ENCODE measurements around the gene PAQR4. TPM values are rescaled to one million over a fixed set of nuclear protein-coding genes. Genes with fewer than 3 reads are reported as not detected.

The PAQR4 gene
- polyA plus RNA-seq, 1 experiment = 4.4 TPM

DNA sequence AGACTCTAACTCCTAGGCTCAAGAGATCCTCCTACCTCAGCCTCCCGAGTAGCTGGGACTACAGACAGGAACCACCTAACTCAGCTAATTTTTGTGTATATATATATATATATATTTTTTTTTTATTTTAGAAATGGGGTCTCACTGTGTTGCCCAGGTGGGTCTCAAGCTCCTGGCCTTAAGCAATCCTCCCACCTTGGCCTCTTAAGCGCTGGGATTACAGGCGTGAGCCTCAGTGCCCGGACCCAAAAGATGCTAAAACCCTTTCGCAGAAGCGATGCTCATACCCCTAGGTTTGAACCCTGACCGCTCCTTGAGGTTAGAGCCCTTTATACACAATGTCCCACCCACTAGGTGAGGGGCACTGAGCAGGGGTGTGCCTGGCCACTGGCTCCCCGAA lies 41.4 kb downstream of the PAQR4 start:
- POLR2A ChIA-PET = no interaction called here
- CTCF ChIA-PET = interaction anchor here (0.6 to 3.2 kb wide), 6 partner anchors 8 to 670 kb away, joined by 3 to 15 read pairs (median 5); partner anchors contain the start of gene TNFRSF12A
- TF ChIP-seq, protein P1, sequence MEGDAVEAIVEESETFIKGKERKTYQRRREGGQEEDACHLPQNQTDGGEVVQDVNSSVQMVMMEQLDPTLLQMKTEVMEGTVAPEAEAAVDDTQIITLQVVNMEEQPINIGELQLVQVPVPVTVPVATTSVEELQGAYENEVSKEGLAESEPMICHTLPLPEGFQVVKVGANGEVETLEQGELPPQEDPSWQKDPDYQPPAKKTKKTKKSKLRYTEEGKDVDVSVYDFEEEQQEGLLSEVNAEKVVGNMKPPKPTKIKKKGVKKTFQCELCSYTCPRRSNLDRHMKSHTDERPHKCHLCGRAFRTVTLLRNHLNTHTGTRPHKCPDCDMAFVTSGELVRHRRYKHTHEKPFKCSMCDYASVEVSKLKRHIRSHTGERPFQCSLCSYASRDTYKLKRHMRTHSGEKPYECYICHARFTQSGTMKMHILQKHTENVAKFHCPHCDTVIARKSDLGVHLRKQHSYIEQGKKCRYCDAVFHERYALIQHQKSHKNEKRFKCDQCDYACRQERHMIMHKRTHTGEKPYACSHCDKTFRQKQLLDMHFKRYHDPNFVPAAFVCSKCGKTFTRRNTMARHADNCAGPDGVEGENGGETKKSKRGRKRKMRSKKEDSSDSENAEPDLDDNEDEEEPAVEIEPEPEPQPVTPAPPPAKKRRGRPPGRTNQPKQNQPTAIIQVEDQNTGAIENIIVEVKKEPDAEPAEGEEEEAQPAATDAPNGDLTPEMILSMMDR (IDR thresholded peaks at IDR 0.05; ENCODE audit: insufficient read depth, low read depth, low read length) = no peak
- no peak overlapping the region for H3K4me3 ChIP-seq (ENCODE audit: low read depth, low read length)
- no peaks in the 10 kb centered on the region for H3K36me3 ChIP-seq (ENCODE audit: control insufficient read depth, insufficient read depth, low read length)
- peaks cover 5% of the 10 kb centered on the region for H3K27me3 ChIP-seq (ENCODE audit: control insufficient read depth, insufficient read depth, low read length)
- DNase-seq (ENCODE audit: low read depth) = no peak

DNA sequence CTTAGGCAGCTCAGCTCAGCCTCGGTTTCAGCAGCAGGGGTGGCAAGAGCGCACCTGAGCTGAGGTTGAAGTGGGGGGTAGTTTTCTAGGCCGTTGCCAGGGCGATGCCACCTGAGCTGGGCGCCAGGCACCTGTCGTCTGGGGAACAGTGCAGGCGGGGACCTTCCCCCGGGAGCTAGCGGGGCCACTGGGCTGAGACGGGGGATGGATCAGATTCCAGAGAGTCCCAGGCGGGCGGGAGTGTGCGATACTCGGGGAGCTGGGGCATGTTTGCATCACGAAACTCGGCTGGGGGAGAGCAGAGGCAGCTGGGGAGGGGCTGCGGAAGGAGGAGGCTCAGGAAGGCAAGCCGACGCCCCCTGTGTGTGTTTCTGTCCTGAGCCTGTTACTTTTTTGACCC lies 43.1 kb downstream of the PAQR4 start:
- no peak for DNase-seq (ENCODE audit: low read depth)
- TF ChIP-seq, protein P1 (IDR thresholded peaks at IDR 0.05; ENCODE audit: insufficient read depth, low read depth, low read length) = no peak
- ChIA-PET CTCF (interaction anchor here (0.7 to 3.2 kb wide), 5 partner anchors 9 to 19 kb away, joined by 3 to 15 read pairs (median 6); partner anchors contain the start of genes HCFC1R1, THOC6 and TNFRSF12A), POLR2A (no interaction called here)
- H3K27me3 ChIP-seq (ENCODE audit: control insufficient read depth, insufficient read depth, low read length) = peaks cover 5% of the 10 kb centered on the region
- H3K4me3 ChIP-seq (ENCODE audit: low read depth, low read length) = no peak overlapping the region
- H3K36me3 ChIP-seq (ENCODE audit: control insufficient read depth, insufficient read depth, low read length) = no peaks in the 10 kb centered on the region

DNA sequence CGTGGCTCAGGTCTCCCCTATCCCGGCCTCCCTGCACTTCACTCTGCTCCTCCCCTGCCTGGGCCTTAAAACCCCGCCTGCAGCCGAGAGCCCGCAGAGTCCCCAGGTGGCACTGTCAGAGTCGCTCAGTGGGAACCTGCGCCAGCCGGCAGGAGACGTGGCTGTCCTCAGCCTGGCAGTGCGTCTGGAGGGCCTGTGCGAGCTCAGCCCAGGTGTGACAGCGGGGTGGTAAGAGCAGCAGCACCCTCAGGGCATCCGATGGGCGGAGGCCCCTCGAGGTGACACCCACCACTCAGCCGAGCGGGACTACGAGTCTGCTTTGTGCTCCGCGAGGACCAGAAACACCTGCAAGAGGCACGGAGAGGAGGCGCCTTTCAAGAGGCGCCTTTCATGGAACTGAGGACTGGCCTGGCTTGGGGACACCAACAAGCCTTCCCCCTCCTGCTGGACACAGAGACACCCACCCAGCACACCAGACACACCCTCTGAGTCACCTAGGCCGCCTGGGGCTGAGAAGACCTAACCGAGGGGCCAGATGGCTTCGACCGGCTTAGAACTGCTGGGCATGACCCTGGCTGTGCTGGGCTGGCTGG lies 43.8 kb downstream of the PAQR4 start, which contains the start of gene CLDN9:
Gene CLDN9, plus strand, starts transcription at position 96 of the 593 bp plus-strand sequence. Its CDS starts 440 bp downstream, at position 536.
- DNase-seq (ENCODE audit: low read depth) = no peak
- peaks cover 5% of the 10 kb centered on the region for H3K27me3 ChIP-seq (ENCODE audit: control insufficient read depth, insufficient read depth, low read length)
- CTCF ChIA-PET = interaction anchor here (1.3 to 1.9 kb wide), 2 partner anchors 11 to 15 kb away, joined by 3 to 6 read pairs; partner anchors contain the start of genes HCFC1R1 and THOC6
- no peaks in the 10 kb centered on the region for H3K36me3 ChIP-seq (ENCODE audit: control insufficient read depth, insufficient read depth, low read length)
- H3K4me3 ChIP-seq (ENCODE audit: low read depth, low read length) = no peak within 1 kb of the TSS
- TF ChIP-seq, protein P1 (IDR thresholded peaks at IDR 0.05; ENCODE audit: insufficient read depth, low read depth, low read length) = no peak
- POLR2A ChIA-PET = no interaction called here

DNA sequence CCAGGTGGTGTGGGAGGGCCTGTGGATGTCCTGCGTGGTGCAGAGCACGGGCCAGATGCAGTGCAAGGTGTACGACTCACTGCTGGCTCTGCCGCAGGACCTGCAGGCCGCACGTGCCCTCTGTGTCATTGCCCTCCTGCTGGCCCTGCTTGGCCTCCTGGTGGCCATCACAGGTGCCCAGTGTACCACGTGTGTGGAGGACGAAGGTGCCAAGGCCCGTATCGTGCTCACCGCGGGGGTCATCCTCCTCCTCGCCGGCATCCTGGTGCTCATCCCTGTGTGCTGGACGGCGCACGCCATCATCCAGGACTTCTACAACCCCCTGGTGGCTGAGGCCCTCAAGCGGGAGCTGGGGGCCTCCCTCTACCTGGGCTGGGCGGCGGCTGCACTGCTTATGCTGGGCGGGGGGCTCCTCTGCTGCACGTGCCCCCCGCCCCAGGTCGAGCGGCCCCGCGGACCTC lies 44.4 kb downstream of the PAQR4 start:
- H3K36me3 ChIP-seq (ENCODE audit: control insufficient read depth, insufficient read depth, low read length) = no peaks in the 10 kb centered on the region
- H3K4me3 ChIP-seq (ENCODE audit: low read depth, low read length) = no peak overlapping the region
- DNase-seq (ENCODE audit: low read depth) = no peak
- H3K27me3 ChIP-seq (ENCODE audit: control insufficient read depth, insufficient read depth, low read length) = peaks cover 5% of the 10 kb centered on the region
- TF ChIP-seq, protein P1 (IDR thresholded peaks at IDR 0.05; ENCODE audit: insufficient read depth, low read depth, low read length) = no peak
- ChIA-PET CTCF (interaction anchor here (0.9 to 1.9 kb wide), 4 partner anchors 10 to 18 kb away, joined by 3 to 6 read pairs (median 3); no protein-coding TSS in a partner anchor), POLR2A (no interaction called here)

DNA sequence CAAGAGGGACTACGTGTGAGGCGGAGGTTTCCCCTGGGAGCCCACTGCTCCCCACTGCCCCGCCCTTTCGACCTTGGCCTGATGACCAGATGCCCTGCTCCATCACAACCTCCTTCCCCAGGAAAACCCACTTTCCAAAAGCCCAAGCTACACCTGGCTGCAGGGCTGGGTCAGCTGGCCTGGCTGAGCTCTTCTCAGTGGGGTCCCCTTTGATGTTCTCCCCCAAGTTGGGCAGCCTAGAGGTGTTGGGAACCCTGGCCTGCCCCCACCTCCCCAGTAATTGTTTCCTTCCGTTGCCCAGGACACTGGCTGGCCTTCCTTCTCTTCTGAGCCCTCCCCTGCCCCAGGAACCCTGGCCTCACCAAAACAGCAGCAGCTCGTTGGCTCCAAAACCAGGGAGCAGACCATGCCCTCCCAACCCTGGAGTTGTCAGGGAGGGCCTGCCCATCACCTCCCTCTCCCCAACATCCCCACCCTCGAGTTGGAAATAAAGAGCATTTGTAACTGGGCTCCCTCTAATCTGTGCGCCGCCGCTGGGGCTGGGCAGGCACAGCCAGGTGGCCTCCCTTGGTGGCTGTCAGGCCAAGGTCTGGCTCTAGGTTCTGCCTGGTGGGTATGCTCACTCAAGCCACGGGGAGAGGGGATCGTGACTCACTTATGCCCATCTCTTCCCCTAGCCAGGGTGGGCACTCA lies 45.0 kb downstream of the PAQR4 start:
- H3K4me3 ChIP-seq (ENCODE audit: low read depth, low read length) = no peak overlapping the region
- CTCF ChIA-PET = interaction anchor here (0.7 to 1.9 kb wide), 6 partner anchors 9 to 25 kb away, joined by 3 to 6 read pairs (median 3); no protein-coding TSS in a partner anchor

More for the DNA sequence above, 45.0 kb downstream of the PAQR4 start:
- H3K36me3 ChIP-seq (ENCODE audit: control insufficient read depth, insufficient read depth, low read length) = no peaks in the 10 kb centered on the region
- TF ChIP-seq, protein P1 (IDR thresholded peaks at IDR 0.05; ENCODE audit: insufficient read depth, low read depth, low read length) = no peak
- H3K27me3 ChIP-seq (ENCODE audit: control insufficient read depth, insufficient read depth, low read length) = peaks cover 5% of the 10 kb centered on the region
- POLR2A ChIA-PET = no interaction called here
- DNase-seq (ENCODE audit: low read depth) = no peak

Measured in BJ (cell line).